Lower leg skin (tissue), 4 donors: ENCODE measurements around the gene SUN1. TPM values are rescaled to one million over a fixed set of nuclear protein-coding genes. Genes with fewer than 3 reads are reported as not detected.

ENCODE experiments used
- DNase-seq, 2 donors: peaks; one replicate each; pipeline ENCODE4 v3.0.0-alpha.2; 2019; ENCODE audit warnings: low spot score in 2 of 2
- H3K4me3 ChIP-seq: fragments of 200-600 bp; sonication (generic); 2 replicates; pipeline ENCODE4 v1.5.1; 2017; ENCODE audit warnings: mild to moderate bottlenecking, low read depth; ENCODE audit not compliant: poor library complexity, severe bottlenecking
- CTCF ChIP-seq, 3 donors: fragments of 450-650 bp; IDR thresholded peaks; one replicate each; pipeline ENCODE4 v1.5.1; 2016; ENCODE audit warnings: antibody characterized with exemption in 3 of 3, mild to moderate bottlenecking in 3 of 3, moderate library complexity in 2 of 3
- POLR2A ChIP-seq, 2 donors: fragments of 450-650 bp; IDR thresholded peaks; one replicate each; pipeline ENCODE4 v1.6.1; 2016 to 2017; ENCODE audit warnings: antibody characterized with exemption in 2 of 2, mild to moderate bottlenecking in 1 of 2, moderate library complexity in 1 of 2
- WGBS, 2 donors: methylation state at CpG; one replicate each; pipeline ENCODE4 v1.1.5; 2018; 5-methylcytosine and 5-hydroxymethylcytosine counted together
- intact Hi-C: fragments of 100-400 bp; cut with DNase I; formaldehyde crosslinking; loops from one replicate; pipeline ENCODE4 v1.15.0; 2023; ENCODE audit warnings: low total_unique reads
- total RNA-seq, 4 donors: library from RNA; depleted of rRNA; stranded (reverse); fragments of >200 nt; gene quantifications; one replicate each; pipeline ENCODE4 v1.1.0, GENCODE V29; 2016

The SUN1 gene
- total RNA-seq, 4 donors from 2014 or later, result 265 to 429 (median 271) TPM

DNA sequence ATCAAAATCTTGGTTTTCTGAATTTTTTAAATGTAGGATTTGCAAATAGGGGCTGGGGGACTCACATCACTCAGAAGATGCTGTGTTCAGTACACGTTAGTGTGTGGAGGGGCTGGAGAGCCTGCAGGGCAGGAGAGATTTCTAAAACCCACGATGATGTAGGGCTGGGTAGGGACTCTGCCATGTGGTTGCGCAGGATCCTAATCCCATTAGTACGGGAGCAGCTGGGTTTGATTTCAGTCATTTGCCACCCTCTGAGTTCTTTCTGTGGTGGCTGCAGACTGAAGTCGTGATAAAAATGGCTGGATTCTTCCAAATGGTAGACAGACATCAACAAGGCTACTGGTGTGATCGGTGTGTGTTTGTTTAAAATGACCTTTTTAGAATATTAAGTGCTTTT is 29.9 kb downstream of the SUN1 start:
- H3K4me3 ChIP-seq, result no peak overlapping the region
- TF ChIP-seq CTCF (IDR thresholded peaks at IDR 0.05) (no peak), POLR2A (IDR thresholded peaks at IDR 0.05) (no peak)
- intact Hi-C loops, result no loop called here
- WGBS, 2 donors, result 82% methylated on average over 6 of the region's 6 CpGs
- no peak for DNase-seq

GRCh38 chr7:863106-863505 is 30.8 kb downstream of the SUN1 start:
- DNase-seq, result no peak
- H3K4me3 ChIP-seq, result no peak overlapping the region
- intact Hi-C loops, result no loop called here
- 89 to 92% methylated on average over 16 of the region's 16 CpGs for WGBS, 2 donors
- TF ChIP-seq CTCF (IDR thresholded peaks at IDR 0.05) (no peak), POLR2A (IDR thresholded peaks at IDR 0.05) (no peak)

DNA sequence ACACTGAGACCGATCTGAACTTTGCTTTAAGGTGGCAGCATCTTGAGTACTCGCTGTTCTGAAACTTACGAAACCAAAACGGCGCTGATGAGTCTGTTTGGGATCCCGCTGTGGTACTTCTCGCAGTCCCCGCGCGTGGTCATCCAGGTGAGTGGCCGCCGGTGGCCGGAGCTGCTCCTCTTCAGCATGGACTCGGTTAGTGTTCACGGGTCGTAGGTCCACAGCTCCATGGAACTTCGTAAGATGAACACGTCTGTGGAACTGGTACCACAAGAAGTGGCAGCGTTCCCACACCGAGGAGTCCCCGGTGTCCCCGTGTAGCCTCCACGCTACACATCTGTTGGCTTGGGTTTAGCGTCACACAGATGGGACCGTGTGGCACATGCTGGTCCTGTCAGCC is 33.6 kb downstream of the SUN1 start:
- TF ChIP-seq POLR2A (IDR thresholded peaks at IDR 0.05), result no peak
- TF ChIP-seq CTCF (IDR thresholded peaks at IDR 0.05), result no peak
- DNase-seq, result no peak
- H3K4me3 ChIP-seq, result no peak overlapping the region
- 95 to 97% methylated on average over 25 of the region's 25 CpGs for WGBS, 2 donors
- intact Hi-C loops, result no loop called here

GRCh38 chr7:867001-867405 is 34.7 kb downstream of the SUN1 start:
- peak; percentile 67 to 92 for DNase-seq
- TF ChIP-seq POLR2A (IDR thresholded peaks at IDR 0.05) (no peak), CTCF (IDR thresholded peaks at IDR 0.05) (no peak)
- no peak overlapping the region for H3K4me3 ChIP-seq
- WGBS, 2 donors, result 29 to 32% methylated on average over 18 of the region's 18 CpGs
- intact Hi-C loops, result no loop called here

GRCh38 chr7:867406-868188 is 35.3 kb downstream of the SUN1 start:
- no peak overlapping the region for H3K4me3 ChIP-seq
- intact Hi-C loops, result no loop called here
- TF ChIP-seq POLR2A (IDR thresholded peaks at IDR 0.05) (no peak), CTCF (IDR thresholded peaks at IDR 0.05) (no peak)
- 34 to 50% methylated on average over 21 to 22 of the region's 22 CpGs for WGBS, 2 donors
- DNase-seq, result peak; percentile 79 to 91

GRCh38 chr7:868189-868486 is 35.9 kb downstream of the SUN1 start:
- 77 to 86% methylated on average over 3 to 7 of the region's 17 CpGs for WGBS, 2 donors
- DNase-seq, result no peak
- TF ChIP-seq POLR2A (IDR thresholded peaks at IDR 0.05), result no peak
- TF ChIP-seq CTCF (IDR thresholded peaks at IDR 0.05), result no peak
- no peak overlapping the region for H3K4me3 ChIP-seq
- intact Hi-C loops, result no loop called here
